ENCODE results near the gene KCNJ4. TPM values are rescaled to one million over a fixed set of nuclear protein-coding genes. Genes with fewer than 3 reads are reported as not detected.

The KCNJ4 gene
- polyA plus RNA-seq, 4 donors: 0.06 to 2.1 TPM; not detected in 2

DNA sequence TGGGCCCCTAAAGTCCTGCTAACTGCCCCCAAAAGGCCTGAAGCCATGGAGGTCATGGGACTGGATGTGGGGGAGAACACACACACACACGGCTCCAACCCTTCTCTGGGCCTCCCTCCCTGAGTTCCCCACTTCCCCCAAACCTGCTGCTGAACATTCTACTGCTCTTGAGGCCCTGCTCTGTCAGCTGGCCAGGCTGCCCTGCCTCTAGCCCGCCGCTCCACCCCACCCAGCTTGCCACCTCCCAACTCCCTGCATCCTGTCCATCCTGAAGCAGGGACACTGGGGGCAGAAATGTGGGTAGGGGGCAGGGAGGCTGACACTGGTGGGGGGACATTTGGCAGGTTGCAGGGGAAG lies 1.0 kb downstream of the KCNJ4 start:
- Histone ChIP-seq H3K4me3 (ENCODE audit: low read depth in 1 of 3, low read length in 3 of 3) (no peak overlapping the region), H3K36me3 (ENCODE audit: control insufficient read depth in 3 of 3, insufficient read depth in 2 of 3, low read depth in 1 of 3, low read length in 3 of 3) (no peaks in the 10 kb centered on the region), H3K9me3 (ENCODE audit: control insufficient read depth in 2 of 2, insufficient read depth in 1 of 2, low read depth in 1 of 2, low read length in 1 of 2) (no peaks in the 10 kb centered on the region), H3K4me1 (ENCODE audit: control insufficient read depth in 3 of 3, insufficient read depth in 2 of 3, low read depth in 1 of 3, low read length in 2 of 3) (peaks cover 0 to 4% (median 0%) of the 10 kb centered on the region in 3 donors), H3K27me3 (ENCODE audit: control insufficient read depth in 3 of 3, insufficient read depth in 3 of 3, low read length in 3 of 3) (peaks cover 0 to 81% (median 33%) of the 10 kb centered on the region in 3 donors), H3K27ac (ENCODE audit: low read depth in 1 of 3, low read length in 2 of 3) (no peak overlapping the region)
- WGBS, 3 donors: 23 to 45% (median 45%) methylated on average over 3 of the region's 3 CpGs
- DNase-seq (no peak), FAIRE-seq (no peak)

DNA sequence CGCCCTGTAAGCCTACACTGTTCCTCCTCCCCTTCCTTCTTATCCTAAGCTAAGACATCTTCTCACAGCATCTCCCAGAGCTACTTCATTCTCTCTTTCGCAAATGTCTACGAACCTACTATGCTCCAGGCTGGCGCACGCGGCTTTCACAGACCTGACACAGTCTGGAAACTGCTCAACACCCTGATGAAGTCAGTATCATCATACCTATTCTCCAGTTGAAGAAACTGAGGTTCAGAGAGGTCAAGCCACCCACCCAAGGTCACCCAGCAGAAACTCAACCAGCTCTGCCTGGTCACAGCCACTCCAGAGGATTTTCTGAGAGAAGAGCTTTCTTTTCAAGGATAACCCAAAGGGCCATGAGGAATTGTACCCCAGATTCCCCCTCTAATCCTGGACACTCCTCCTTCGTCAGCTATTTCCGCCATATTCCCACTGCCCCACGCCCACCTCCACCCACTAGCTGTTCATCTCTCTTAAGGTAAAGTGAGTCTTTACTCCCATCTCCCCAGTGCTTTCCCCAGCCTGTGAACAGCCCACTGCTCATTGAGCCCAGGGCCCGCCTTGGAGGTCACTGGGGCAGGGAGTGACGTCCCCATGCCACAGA lies 1.8 kb downstream of the KCNJ4 start:
- Histone ChIP-seq H3K4me1 (ENCODE audit: control insufficient read depth in 3 of 3, insufficient read depth in 2 of 3, low read depth in 1 of 3, low read length in 2 of 3) (peaks cover 0 to 4% (median 0%) of the 10 kb centered on the region in 3 donors), H3K36me3 (ENCODE audit: control insufficient read depth in 3 of 3, insufficient read depth in 2 of 3, low read depth in 1 of 3, low read length in 3 of 3) (no peaks in the 10 kb centered on the region), H3K9me3 (ENCODE audit: control insufficient read depth in 2 of 2, insufficient read depth in 1 of 2, low read depth in 1 of 2, low read length in 1 of 2) (no peaks in the 10 kb centered on the region), H3K27ac (ENCODE audit: low read depth in 1 of 3, low read length in 2 of 3) (no peak overlapping the region), H3K4me3 (ENCODE audit: low read depth in 1 of 3, low read length in 3 of 3) (no peak overlapping the region), H3K27me3 (ENCODE audit: control insufficient read depth in 3 of 3, insufficient read depth in 3 of 3, low read length in 3 of 3) (peaks cover 0 to 81% (median 33%) of the 10 kb centered on the region in 3 donors)
- FAIRE-seq (no peak), DNase-seq (no peak)
- 65 to 82% (median 81%) methylated on average over 11 of the region's 11 CpGs for WGBS, 3 donors

- H3K27me3 ChIP-seq (ENCODE audit: control insufficient read depth in 3 of 3, insufficient read depth in 3 of 3, low read length in 3 of 3): peaks cover 0 to 80% (median 33%) of the 10 kb centered on the region in 3 donors
- H3K9me3 ChIP-seq (ENCODE audit: control insufficient read depth in 2 of 2, insufficient read depth in 1 of 2, low read depth in 1 of 2, low read length in 1 of 2): no peaks in the 10 kb centered on the region
- H3K4me3 ChIP-seq (ENCODE audit: low read depth in 1 of 3, low read length in 3 of 3): no peak overlapping the region
- no peak for FAIRE-seq
- H3K36me3 ChIP-seq (ENCODE audit: control insufficient read depth in 3 of 3, insufficient read depth in 2 of 3, low read depth in 1 of 3, low read length in 3 of 3): no peaks in the 10 kb centered on the region
- WGBS, 3 donors: 36 to 43% (median 42%) methylated on average over 25 of the region's 25 CpGs
- peaks cover 0 to 4% (median 0%) of the 10 kb centered on the region in 3 donors for H3K4me1 ChIP-seq (ENCODE audit: control insufficient read depth in 3 of 3, insufficient read depth in 2 of 3, low read depth in 1 of 3, low read length in 2 of 3)
- no peak overlapping the region for H3K27ac ChIP-seq (ENCODE audit: low read depth in 1 of 3, low read length in 2 of 3)
- no peak for DNase-seq
These were observed 2.5 kb downstream of the KCNJ4 start for GRCh38 chr22:38452373-38453065.

DNA sequence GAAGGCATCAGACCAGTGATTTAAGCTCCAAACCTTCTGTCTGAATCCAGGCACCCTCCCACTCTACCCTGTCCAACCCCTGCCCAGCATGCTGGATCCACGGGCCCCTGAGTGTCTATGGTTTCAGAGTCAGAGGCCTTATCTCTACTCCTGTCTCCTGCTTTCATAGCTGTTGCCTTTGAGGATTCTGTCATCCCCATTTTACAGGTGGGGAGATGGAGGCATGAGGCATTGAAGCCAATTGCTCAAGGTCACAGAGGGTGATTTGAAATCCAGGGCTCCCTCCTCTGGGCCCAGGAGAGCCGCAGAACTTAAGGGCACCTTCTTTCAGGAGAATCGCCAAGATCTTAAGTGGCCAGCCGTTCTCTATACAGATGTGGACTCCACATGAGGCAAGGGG lies 3.1 kb downstream of the KCNJ4 start:
- 63 to 73% (median 65%) methylated on average over 4 of the region's 4 CpGs for WGBS, 3 donors
- no peaks in the 10 kb centered on the region for H3K9me3 ChIP-seq (ENCODE audit: control insufficient read depth in 2 of 2, insufficient read depth in 1 of 2, low read depth in 1 of 2, low read length in 1 of 2)
- FAIRE-seq (no peak), DNase-seq (no peak)
- H3K27ac ChIP-seq (ENCODE audit: low read depth in 1 of 3, low read length in 2 of 3): no peak overlapping the region
- no peak overlapping the region for H3K4me3 ChIP-seq (ENCODE audit: low read depth in 1 of 3, low read length in 3 of 3)
- no peaks in the 10 kb centered on the region for H3K36me3 ChIP-seq (ENCODE audit: control insufficient read depth in 3 of 3, insufficient read depth in 2 of 3, low read depth in 1 of 3, low read length in 3 of 3)
- peaks cover 0 to 79% (median 31%) of the 10 kb centered on the region in 3 donors for H3K27me3 ChIP-seq (ENCODE audit: control insufficient read depth in 3 of 3, insufficient read depth in 3 of 3, low read length in 3 of 3)
- peaks cover 0 to 4% (median 0%) of the 10 kb centered on the region in 3 donors for H3K4me1 ChIP-seq (ENCODE audit: control insufficient read depth in 3 of 3, insufficient read depth in 2 of 3, low read depth in 1 of 3, low read length in 2 of 3)

DNA sequence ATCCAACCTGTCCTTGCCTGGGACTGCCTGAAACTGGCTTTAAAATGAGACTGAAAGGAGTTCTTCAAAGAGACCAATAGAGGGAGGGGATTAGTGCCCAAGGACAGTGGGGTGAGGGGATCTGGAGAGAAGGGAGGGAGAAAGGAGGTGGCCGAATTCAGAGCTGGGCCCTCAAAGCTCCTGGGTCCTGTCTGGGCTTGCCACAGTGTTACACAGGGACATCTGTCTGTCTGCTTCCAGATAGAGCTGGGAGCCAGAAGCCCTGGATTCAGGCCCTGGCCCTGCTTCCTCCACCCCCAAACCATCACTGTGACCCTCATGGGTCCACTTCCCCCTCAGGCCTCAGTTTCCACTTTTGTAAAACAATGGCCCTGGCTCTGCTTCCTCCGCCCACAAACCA lies 3.6 kb downstream of the KCNJ4 start:
- H3K9me3 ChIP-seq (ENCODE audit: control insufficient read depth in 2 of 2, insufficient read depth in 1 of 2, low read depth in 1 of 2, low read length in 1 of 2): no peaks in the 10 kb centered on the region
- WGBS, 3 donors: 82 to 95% (median 90%) methylated on average over 2 of the region's 2 CpGs
- no peak overlapping the region for H3K4me3 ChIP-seq (ENCODE audit: low read depth in 1 of 3, low read length in 3 of 3)
- H3K27ac ChIP-seq (ENCODE audit: low read depth in 1 of 3, low read length in 2 of 3): no peak overlapping the region
- DNase-seq (no peak), FAIRE-seq (no peak)
- H3K4me1 ChIP-seq (ENCODE audit: control insufficient read depth in 3 of 3, insufficient read depth in 2 of 3, low read depth in 1 of 3, low read length in 2 of 3): peaks cover 0 to 4% (median 0%) of the 10 kb centered on the region in 3 donors
- H3K27me3 ChIP-seq (ENCODE audit: control insufficient read depth in 3 of 3, insufficient read depth in 3 of 3, low read length in 3 of 3): peaks cover 0 to 75% (median 26%) of the 10 kb centered on the region in 3 donors
- no peaks in the 10 kb centered on the region for H3K36me3 ChIP-seq (ENCODE audit: control insufficient read depth in 3 of 3, insufficient read depth in 2 of 3, low read depth in 1 of 3, low read length in 3 of 3)

GRCh38 chr22:38450234-38450797 lies 4.7 kb downstream of the KCNJ4 start:
- H3K27me3 ChIP-seq (ENCODE audit: control insufficient read depth in 3 of 3, insufficient read depth in 3 of 3, low read length in 3 of 3): peaks cover 0 to 81% (median 22%) of the 10 kb centered on the region in 3 donors
- FAIRE-seq: no peak
- no peaks in the 10 kb centered on the region for H3K36me3 ChIP-seq (ENCODE audit: control insufficient read depth in 3 of 3, insufficient read depth in 2 of 3, low read depth in 1 of 3, low read length in 3 of 3)

DNA sequence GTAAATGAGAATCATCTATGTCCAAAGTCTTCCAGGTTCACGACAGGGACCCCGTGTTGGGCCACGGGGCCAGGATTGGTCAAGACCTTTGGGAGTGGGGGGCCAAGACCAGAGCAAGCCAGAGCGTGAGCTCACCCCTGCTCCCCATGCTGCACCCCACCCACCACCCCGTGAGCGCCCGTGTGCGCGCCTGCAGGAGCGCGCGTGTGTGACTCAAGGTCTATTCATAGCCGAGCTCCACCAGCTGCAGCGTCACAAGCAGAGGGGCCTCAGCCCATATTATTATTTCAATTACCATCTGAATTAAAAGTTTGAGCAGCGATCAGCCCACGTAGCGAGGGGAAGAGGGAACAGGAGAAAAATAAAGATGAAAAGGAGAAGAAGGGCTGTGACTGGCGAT lies 5.2 kb downstream of the KCNJ4 start:
- Histone ChIP-seq H3K36me3 (ENCODE audit: control insufficient read depth in 3 of 3, insufficient read depth in 2 of 3, low read depth in 1 of 3, low read length in 3 of 3) (no peaks in the 10 kb centered on the region), H3K27me3 (ENCODE audit: control insufficient read depth in 3 of 3, insufficient read depth in 3 of 3, low read length in 3 of 3) (peaks cover 0 to 85% (median 22%) of the 10 kb centered on the region in 3 donors), H3K9me3 (ENCODE audit: control insufficient read depth in 2 of 2, insufficient read depth in 1 of 2, low read depth in 1 of 2, low read length in 1 of 2) (no peaks in the 10 kb centered on the region), H3K4me3 (ENCODE audit: low read depth in 1 of 3, low read length in 3 of 3) (no peak overlapping the region), H3K27ac (ENCODE audit: low read depth in 1 of 3, low read length in 2 of 3) (no peak overlapping the region), H3K4me1 (ENCODE audit: control insufficient read depth in 3 of 3, insufficient read depth in 2 of 3, low read depth in 1 of 3, low read length in 2 of 3) (peaks cover 0 to 4% (median 0%) of the 10 kb centered on the region in 3 donors)
- WGBS, 3 donors: 72 to 78% (median 72%) methylated on average over 18 of the region's 18 CpGs
- DNase-seq: no peak
- FAIRE-seq: no peak

More at GRCh38 chr22:38450234-38450797, 4.7 kb downstream of the KCNJ4 start:
- Histone ChIP-seq H3K4me1 (ENCODE audit: control insufficient read depth in 3 of 3, insufficient read depth in 2 of 3, low read depth in 1 of 3, low read length in 2 of 3) (peaks cover 0 to 4% (median 0%) of the 10 kb centered on the region in 3 donors), H3K4me3 (ENCODE audit: low read depth in 1 of 3, low read length in 3 of 3) (no peak overlapping the region), H3K27ac (ENCODE audit: low read depth in 1 of 3, low read length in 2 of 3) (no peak overlapping the region), H3K9me3 (ENCODE audit: control insufficient read depth in 2 of 2, insufficient read depth in 1 of 2, low read depth in 1 of 2, low read length in 1 of 2) (no peaks in the 10 kb centered on the region)
- DNase-seq: no peak
- 54 to 55% (median 55%) methylated on average over 11 of the region's 11 CpGs for WGBS, 3 donors

DNA sequence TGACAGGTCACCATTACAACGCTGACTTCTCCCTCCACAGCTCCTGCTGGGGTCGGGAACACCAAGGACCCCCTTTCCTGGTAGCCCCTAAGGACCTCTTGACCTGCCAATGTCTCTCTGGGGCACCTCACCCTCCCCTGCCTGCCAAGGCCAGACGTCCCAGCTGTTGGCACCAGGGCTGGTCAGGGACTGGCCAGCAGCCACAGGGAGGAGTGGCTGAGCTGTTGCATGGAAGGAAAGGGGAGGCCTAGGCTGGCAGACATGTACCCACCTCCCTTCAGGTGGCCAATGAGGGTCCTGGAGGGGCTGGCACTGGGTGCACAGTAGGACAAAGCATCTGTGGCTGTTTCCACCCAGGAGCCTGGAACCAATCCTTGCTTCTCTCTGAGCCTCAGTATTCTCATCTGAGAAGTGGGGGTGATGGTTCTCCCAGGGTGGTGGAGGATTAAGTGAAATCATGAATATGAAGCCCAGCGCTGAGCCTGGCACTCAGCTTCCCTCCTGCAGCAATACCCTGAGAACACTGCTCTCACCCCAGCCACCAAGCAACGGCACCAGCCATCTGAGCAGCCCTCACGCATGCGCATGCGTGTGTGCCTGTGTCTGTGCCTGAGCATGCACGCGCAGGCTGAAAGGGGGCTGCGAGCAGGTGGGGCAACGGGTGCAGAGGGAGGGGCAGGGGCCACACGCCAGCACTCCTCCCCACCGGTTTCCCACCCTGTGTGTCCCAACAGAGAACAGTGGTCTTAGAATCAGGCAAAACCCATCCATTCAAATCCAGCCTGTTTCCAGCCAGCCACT lies 5.9 kb downstream of the KCNJ4 start:
- Histone ChIP-seq H3K4me3 (ENCODE audit: low read depth in 1 of 3, low read length in 3 of 3) (no peak overlapping the region), H3K27me3 (ENCODE audit: control insufficient read depth in 3 of 3, insufficient read depth in 3 of 3, low read length in 3 of 3) (peaks cover 0 to 86% (median 17%) of the 10 kb centered on the region in 3 donors), H3K36me3 (ENCODE audit: control insufficient read depth in 3 of 3, insufficient read depth in 2 of 3, low read depth in 1 of 3, low read length in 3 of 3) (no peaks in the 10 kb centered on the region), H3K4me1 (ENCODE audit: control insufficient read depth in 3 of 3, insufficient read depth in 2 of 3, low read depth in 1 of 3, low read length in 2 of 3) (no peaks in the 10 kb centered on the region), H3K9me3 (ENCODE audit: control insufficient read depth in 2 of 2, insufficient read depth in 1 of 2, low read depth in 1 of 2, low read length in 1 of 2) (no peaks in the 10 kb centered on the region), H3K27ac (ENCODE audit: low read depth in 1 of 3, low read length in 2 of 3) (no peak overlapping the region)
- DNase-seq: no peak
- no peak for FAIRE-seq
- 69 to 79% (median 70%) methylated on average over 14 of the region's 14 CpGs for WGBS, 3 donors

Data from small intestine (tissue), 7 donors.